Neural progenitor cell (in vitro differentiated cells): ENCODE data around the gene PODN.

ENCODE experiments used
- EZH2 ChIP-seq: fragments of 200-600 bp; sonication (generic); IDR thresholded peaks from 2 replicates; pipeline ENCODE4 v1.6.1; 2017; ENCODE audit warnings: antibody characterized with exemption, mild to moderate bottlenecking, moderate library complexity
- EZH2phosphoT487 ChIP-seq: fragments of 200-600 bp; sonication (generic); IDR thresholded peaks from 2 replicates; pipeline ENCODE4 v1.6.1; 2017; ENCODE audit warnings: antibody characterized with exemption
- TF ChIP-seq, protein P1 (sequence below): fragments of 200-600 bp; sonication (generic); IDR thresholded peaks from 2 replicates; pipeline ENCODE4 v1.5.1; 2017; ENCODE audit warnings: antibody characterized with exemption, mild to moderate bottlenecking

DNA sequence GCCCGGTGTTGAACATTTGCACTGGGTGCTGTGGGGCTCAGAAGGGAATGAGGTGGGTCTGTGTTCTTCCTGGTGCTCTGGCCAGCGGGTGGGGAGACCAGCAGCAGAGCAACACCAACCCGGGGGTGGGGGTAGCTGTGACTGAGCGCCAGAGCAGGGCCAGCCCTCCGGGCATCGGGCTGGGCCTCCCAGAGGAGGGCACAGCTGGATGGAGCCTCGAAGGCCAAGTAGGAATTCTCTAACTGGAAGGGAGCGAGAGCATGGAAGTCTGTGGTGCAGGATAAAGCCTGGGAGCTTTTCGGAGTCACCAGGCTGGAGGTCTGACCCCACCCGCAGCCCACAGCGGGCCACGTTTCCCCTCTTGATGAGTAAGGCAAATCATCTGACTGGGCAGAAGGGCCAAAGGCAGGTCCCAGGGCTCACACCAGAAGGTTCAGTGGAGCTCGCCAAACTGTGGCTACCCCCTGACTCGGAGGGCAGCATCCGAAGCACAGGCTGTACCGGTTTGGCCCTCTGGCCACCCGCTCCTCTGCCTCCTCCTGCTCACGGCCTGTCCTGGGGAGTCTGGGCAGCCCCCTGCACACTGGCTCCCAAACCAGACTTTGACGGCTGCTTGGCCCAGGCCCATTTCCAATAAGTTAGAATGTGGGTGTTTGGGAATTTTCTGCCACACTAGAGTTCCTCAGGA lies 61.6 kb downstream of the PODN start:
- TF ChIP-seq, protein P1, sequence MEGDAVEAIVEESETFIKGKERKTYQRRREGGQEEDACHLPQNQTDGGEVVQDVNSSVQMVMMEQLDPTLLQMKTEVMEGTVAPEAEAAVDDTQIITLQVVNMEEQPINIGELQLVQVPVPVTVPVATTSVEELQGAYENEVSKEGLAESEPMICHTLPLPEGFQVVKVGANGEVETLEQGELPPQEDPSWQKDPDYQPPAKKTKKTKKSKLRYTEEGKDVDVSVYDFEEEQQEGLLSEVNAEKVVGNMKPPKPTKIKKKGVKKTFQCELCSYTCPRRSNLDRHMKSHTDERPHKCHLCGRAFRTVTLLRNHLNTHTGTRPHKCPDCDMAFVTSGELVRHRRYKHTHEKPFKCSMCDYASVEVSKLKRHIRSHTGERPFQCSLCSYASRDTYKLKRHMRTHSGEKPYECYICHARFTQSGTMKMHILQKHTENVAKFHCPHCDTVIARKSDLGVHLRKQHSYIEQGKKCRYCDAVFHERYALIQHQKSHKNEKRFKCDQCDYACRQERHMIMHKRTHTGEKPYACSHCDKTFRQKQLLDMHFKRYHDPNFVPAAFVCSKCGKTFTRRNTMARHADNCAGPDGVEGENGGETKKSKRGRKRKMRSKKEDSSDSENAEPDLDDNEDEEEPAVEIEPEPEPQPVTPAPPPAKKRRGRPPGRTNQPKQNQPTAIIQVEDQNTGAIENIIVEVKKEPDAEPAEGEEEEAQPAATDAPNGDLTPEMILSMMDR, result no peak
- TF ChIP-seq EZH2 (no peak), EZH2phosphoT487 (no peak)
